Activated CD4-positive, alpha-beta T cell treated with anti-CD3 and anti-CD28 coated beads, Interleukin-2, amount 50 U/mL, for 24 hours (primary cell): Measurements from ENCODE around the gene DGKG.

Experiments used
- DNase-seq, 2 donors: peaks; one replicate each; pipeline ENCODE4 v3.0.0-alpha.2; 2020; ENCODE audit warnings: low read depth in 1 of 2, low spot score in 1 of 2

Gene DGKG

GRCh38 chr3:186361762-186362536, at the start of gene DGKG:
TSS of gene DGKG (minus strand) at chr3:186362234. CDS start at chr3:186320459, 41,775 bp downstream.
- no peak for DNase-seq

- no peak for DNase-seq
These were observed 49.1 kb upstream of the DGKG start for GRCh38 chr3:186411089-186411488.

- DNase-seq = no peak
These were observed 44.9 kb upstream of the DGKG start for GRCh38 chr3:186406669-186407635.

GRCh38 chr3:186401556-186401955, 39.5 kb upstream of the DGKG start:
- no peak for DNase-seq

- no peak for DNase-seq
These were observed 38.6 kb upstream of the DGKG start for GRCh38 chr3:186400662-186401061.

- no peak for DNase-seq
These were observed 38.0 kb upstream of the DGKG start for GRCh38 chr3:186400026-186400425.

- DNase-seq = no peak
These were observed 32.7 kb upstream of the DGKG start for GRCh38 chr3:186394566-186395217.

- no peak for DNase-seq
These were observed 25.0 kb upstream of the DGKG start for GRCh38 chr3:186386883-186387560.

GRCh38 chr3:186385856-186386602, 24.0 kb upstream of the DGKG start:
- no peak for DNase-seq

GRCh38 chr3:186383026-186383993, 21.3 kb upstream of the DGKG start:
- DNase-seq = no peak

GRCh38 chr3:186382217-186382885, 20.3 kb upstream of the DGKG start:
- no peak for DNase-seq

- DNase-seq = no peak
These were observed 19.6 kb upstream of the DGKG start for GRCh38 chr3:186381424-186382216.

GRCh38 chr3:186380622-186381380, 18.8 kb upstream of the DGKG start:
- no peak for DNase-seq

- DNase-seq = no peak
These were observed 13.4 kb upstream of the DGKG start for GRCh38 chr3:186375443-186375842.

- no peak for DNase-seq
These were observed 12.3 kb upstream of the DGKG start for GRCh38 chr3:186374376-186374775.

- DNase-seq = no peak
These were observed 7.2 kb upstream of the DGKG start for GRCh38 chr3:186369217-186369616.

GRCh38 chr3:186368717-186369116, 6.7 kb upstream of the DGKG start:
- DNase-seq = no peak
